ENCODE data around the gene ETV1.

ETV1 gene

DNA sequence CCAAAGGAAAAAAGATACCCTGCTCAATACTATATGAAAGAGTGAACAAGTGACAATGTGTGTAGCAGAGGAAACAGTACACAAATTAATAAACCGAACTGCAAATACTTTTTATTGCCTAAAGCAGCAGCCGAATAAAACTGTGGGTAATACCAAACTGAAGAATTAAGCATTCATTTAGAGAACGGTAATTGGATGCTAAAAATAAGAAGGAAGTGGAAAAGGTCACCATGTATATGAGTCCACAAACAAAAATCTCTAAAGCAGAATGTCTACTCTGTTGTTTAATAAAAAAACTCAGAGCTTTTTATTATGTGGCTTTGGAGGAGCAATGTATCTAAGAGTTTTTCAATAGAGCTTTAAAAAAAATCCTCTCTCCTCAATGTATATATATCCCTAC, 87.9 kb downstream of the ETV1 start:
- H3K4me3 ChIP-seq (ENCODE audit: low read depth, low read length), result no peak overlapping the region
- TF ChIP-seq, protein P1, sequence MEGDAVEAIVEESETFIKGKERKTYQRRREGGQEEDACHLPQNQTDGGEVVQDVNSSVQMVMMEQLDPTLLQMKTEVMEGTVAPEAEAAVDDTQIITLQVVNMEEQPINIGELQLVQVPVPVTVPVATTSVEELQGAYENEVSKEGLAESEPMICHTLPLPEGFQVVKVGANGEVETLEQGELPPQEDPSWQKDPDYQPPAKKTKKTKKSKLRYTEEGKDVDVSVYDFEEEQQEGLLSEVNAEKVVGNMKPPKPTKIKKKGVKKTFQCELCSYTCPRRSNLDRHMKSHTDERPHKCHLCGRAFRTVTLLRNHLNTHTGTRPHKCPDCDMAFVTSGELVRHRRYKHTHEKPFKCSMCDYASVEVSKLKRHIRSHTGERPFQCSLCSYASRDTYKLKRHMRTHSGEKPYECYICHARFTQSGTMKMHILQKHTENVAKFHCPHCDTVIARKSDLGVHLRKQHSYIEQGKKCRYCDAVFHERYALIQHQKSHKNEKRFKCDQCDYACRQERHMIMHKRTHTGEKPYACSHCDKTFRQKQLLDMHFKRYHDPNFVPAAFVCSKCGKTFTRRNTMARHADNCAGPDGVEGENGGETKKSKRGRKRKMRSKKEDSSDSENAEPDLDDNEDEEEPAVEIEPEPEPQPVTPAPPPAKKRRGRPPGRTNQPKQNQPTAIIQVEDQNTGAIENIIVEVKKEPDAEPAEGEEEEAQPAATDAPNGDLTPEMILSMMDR (IDR thresholded peaks at IDR 0.05; ENCODE audit: low read depth, low read length), result no peak
- in situ Hi-C loops (cut with HindIII; ENCODE audit: low sequenced_read_pairs), result no loop called here
- no peak for DNase-seq (ENCODE audit: low read depth, low spot score)

- H3K4me3 ChIP-seq (ENCODE audit: low read depth, low read length), result no peak overlapping the region
- in situ Hi-C loops (cut with HindIII; ENCODE audit: low sequenced_read_pairs), result no loop called here
- TF ChIP-seq, protein P1 (IDR thresholded peaks at IDR 0.05; ENCODE audit: low read depth, low read length), result no peak
These were observed 90.4 kb downstream of the ETV1 start for GRCh38 chr7:13898957-13899670.

GRCh38 chr7:13897819-13898218, 91.6 kb downstream of the ETV1 start:
- in situ Hi-C loops (cut with HindIII; ENCODE audit: low sequenced_read_pairs), result no loop called here

More at GRCh38 chr7:13898957-13899670, 90.4 kb downstream of the ETV1 start:
- DNase-seq (ENCODE audit: low read depth, low spot score), result no peak

DNA sequence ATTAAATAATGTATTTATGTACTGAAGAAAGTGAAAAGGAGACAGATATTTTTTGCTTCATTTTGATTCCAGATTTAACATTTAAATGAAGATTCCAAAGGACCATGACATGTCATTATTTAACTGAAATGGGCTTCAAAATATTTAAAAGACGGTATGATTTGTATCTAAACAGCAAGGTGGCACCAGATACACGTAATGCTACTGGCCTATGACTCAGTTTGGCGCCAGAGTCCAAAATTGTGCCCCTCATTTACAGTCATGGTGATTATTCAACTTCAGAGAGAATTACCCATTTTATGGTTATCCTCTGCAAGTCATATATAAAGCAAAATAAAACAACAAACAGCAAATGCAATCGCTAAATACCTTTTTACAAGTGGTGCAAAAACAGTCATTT, 94.5 kb downstream of the ETV1 start:
- DNase-seq (ENCODE audit: low read depth, low spot score), result no peak
- no peak overlapping the region for H3K4me3 ChIP-seq (ENCODE audit: low read depth, low read length)
- TF ChIP-seq, protein P1 (IDR thresholded peaks at IDR 0.05; ENCODE audit: low read depth, low read length), result no peak
- in situ Hi-C loops (cut with HindIII; ENCODE audit: low sequenced_read_pairs), result no loop called here

More at GRCh38 chr7:13897819-13898218, 91.6 kb downstream of the ETV1 start:
- no peak overlapping the region for H3K4me3 ChIP-seq (ENCODE audit: low read depth, low read length)
- TF ChIP-seq, protein P1 (IDR thresholded peaks at IDR 0.05; ENCODE audit: low read depth, low read length), result no peak
- DNase-seq (ENCODE audit: low read depth, low spot score), result no peak

DNA sequence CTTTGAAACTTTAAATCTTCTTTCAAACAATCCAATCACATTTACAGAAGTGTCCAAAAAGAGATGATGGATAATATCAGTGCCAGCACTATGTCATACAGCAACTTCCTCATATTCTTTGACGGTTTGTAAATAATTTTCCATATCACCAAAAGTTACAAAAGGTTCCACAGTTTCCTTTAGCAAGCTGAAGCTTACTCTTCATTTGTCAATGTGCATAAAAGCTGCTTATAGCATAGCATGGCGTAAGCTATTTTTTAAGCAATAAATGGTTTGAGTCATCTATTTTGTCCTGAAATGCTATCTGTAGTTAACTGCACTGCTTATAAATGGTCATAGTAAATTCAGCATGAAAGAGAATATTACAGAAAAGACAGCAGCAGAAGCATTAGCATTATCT, 95.1 kb downstream of the ETV1 start:
- TF ChIP-seq, protein P1 (IDR thresholded peaks at IDR 0.05; ENCODE audit: low read depth, low read length), result no peak
- no peak overlapping the region for H3K4me3 ChIP-seq (ENCODE audit: low read depth, low read length)
- DNase-seq (ENCODE audit: low read depth, low spot score), result no peak
- in situ Hi-C loops (cut with HindIII; ENCODE audit: low sequenced_read_pairs), result no loop called here

- in situ Hi-C loops (cut with HindIII; ENCODE audit: low sequenced_read_pairs), result no loop called here
- no peak overlapping the region for H3K4me3 ChIP-seq (ENCODE audit: low read depth, low read length)
- TF ChIP-seq, protein P1 (IDR thresholded peaks at IDR 0.05; ENCODE audit: low read depth, low read length), result no peak
- no peak for DNase-seq (ENCODE audit: low read depth, low spot score)
These were observed 98.7 kb downstream of the ETV1 start for GRCh38 chr7:13890793-13891192.

All from astrocyte of the spinal cord (primary cell).